Vagina (tissue), 2 donors: Measurements from ENCODE around the gene NPS.

ENCODE experiments used
- CTCF ChIP-seq, 3 experiments: fragments of 450-650 bp in 2 of 3; fragments of 200-600 bp in 1 of 3; sonication (generic) in 1 of 3; IDR thresholded peaks; one replicate each; pipeline ENCODE4 v1.5.1; 2017 to 2019; ENCODE audit warnings: antibody characterized with exemption in 3 of 3, mild to moderate bottlenecking in 2 of 3, moderate library complexity in 2 of 3
- POLR2A ChIP-seq, 2 donors: fragments of 450-650 bp; IDR thresholded peaks; one replicate each; pipeline ENCODE4 v1.6.1; 2017; ENCODE audit warnings: antibody characterized with exemption in 2 of 2, mild to moderate bottlenecking in 2 of 2, moderate library complexity in 2 of 2

GRCh38 chr10:127526161-127526560 lies 22.9 kb upstream of the NPS start:
- TF ChIP-seq CTCF (IDR thresholded peaks at IDR 0.05) (no peak), POLR2A (IDR thresholded peaks at IDR 0.05) (no peak)
